ENCODE results near the gene TRAPPC10.

GRCh38 chr21:44018813-44019567, 6.9 kb downstream of the TRAPPC10 start:
- TF ChIP-seq CTCF (IDR thresholded peaks at IDR 0.05; ENCODE audit: poor library complexity) (no peak), EZH2 (IDR thresholded peaks at IDR 0.05; ENCODE audit: borderline replicate concordance) (no peak), EZH2phosphoT487 (IDR thresholded peaks at IDR 0.05; ENCODE audit: low read depth, severe bottlenecking, unreplicated experiment) (no peak)

Data from hepatocyte (in vitro differentiated cells).